Ascending aorta (tissue), 2 donors: ENCODE results near the gene SMKR1. TPM values are rescaled to one million over a fixed set of nuclear protein-coding genes. Genes with fewer than 3 reads are reported as not detected.
"Not testable (repeated sequence)": the region's sequence is repeated elsewhere in the genome, so short reads cannot be mapped to it uniquely, and the experiment has no call there.

Experiments used
- DNase-seq, 2 donors: peaks; one replicate each; pipeline ENCODE4 v3.0.0-alpha.2; 2019; ENCODE audit warnings: low spot score in 2 of 2
- H3K27ac ChIP-seq, 2 donors: fragments of 200-600 bp; sonication (generic); one replicate each; pipeline ENCODE4 v1.5.1; 2016 to 2017; ENCODE audit warnings: mild to moderate bottlenecking in 1 of 2
- H3K27me3 ChIP-seq: fragments of 200-600 bp; sonication (generic); one replicate; pipeline ENCODE4 v1.5.1; 2017
- H3K36me3 ChIP-seq, 2 donors: fragments of 200-600 bp; sonication (generic); one replicate each; pipeline ENCODE4 v1.5.1; 2016
- H3K4me1 ChIP-seq, 2 donors: fragments of 200-600 bp; sonication (generic); one replicate each; pipeline ENCODE4 v1.5.1; 2016 to 2017; ENCODE audit warnings: mild to moderate bottlenecking in 1 of 2
- H3K4me3 ChIP-seq, 2 donors: fragments of 200-600 bp; sonication (generic); one replicate each; pipeline ENCODE4 v1.5.1; 2016 to 2017; ENCODE audit warnings: mild to moderate bottlenecking in 1 of 2
- H3K9me3 ChIP-seq, 2 donors: fragments of 200-600 bp; sonication (generic); one replicate each; pipeline ENCODE4 v1.5.1; 2016
- CTCF ChIP-seq, 3 experiments: fragments of 200-600 bp in 2 of 3; fragments of 450-650 bp in 1 of 3; sonication (generic) in 2 of 3; IDR thresholded peaks; one replicate each; pipeline ENCODE4 v1.5.1; 2016 to 2019; ENCODE audit warnings: antibody characterized with exemption in 3 of 3, mild to moderate bottlenecking in 1 of 3, moderate library complexity in 1 of 3
- intact Hi-C: fragments of 100-400 bp; cut with DNase I; formaldehyde crosslinking; loops from one replicate; pipeline ENCODE4 v1.15.1; 2023
- total RNA-seq: library from RNA; depleted of rRNA; stranded (reverse); fragments of >200 nt; gene quantifications from one replicate; pipeline ENCODE4 v1.1.0, GENCODE V29; 2016

Gene SMKR1
- total RNA-seq, 1 donor from 2014 or later: not detected

DNA sequence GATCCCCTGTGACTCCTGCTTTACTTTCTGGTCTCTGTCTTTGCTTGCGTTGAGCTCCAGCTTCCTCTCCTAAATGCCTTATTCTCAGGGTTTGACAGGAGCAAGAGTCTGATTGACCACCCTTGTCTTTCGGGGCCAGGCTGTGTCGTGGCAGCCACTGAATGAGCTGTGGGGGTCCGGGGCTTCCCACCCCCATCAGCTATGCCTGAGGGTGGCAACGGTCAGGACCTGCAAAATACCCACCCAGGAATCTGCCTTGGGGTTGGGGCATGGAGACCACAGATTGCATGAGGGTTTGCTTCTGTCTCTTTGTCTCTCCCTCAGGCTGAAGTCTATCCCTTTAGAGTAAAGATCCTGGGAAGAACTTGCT lies 20.6 kb downstream of the SMKR1 start:
- H3K9me3 ChIP-seq: no peaks in the 10 kb centered on the region
- H3K27ac ChIP-seq: no peak overlapping the region
- no peak for TF ChIP-seq CTCF (IDR thresholded peaks at IDR 0.05)
- H3K27me3 ChIP-seq: no peaks in the 10 kb centered on the region
- no peak overlapping the region for H3K4me3 ChIP-seq
- DNase-seq: no peak
- H3K36me3 ChIP-seq: no peaks in the 10 kb centered on the region
- intact Hi-C loops: no loop called here
- H3K4me1 ChIP-seq: no peaks in the 10 kb centered on the region

DNA sequence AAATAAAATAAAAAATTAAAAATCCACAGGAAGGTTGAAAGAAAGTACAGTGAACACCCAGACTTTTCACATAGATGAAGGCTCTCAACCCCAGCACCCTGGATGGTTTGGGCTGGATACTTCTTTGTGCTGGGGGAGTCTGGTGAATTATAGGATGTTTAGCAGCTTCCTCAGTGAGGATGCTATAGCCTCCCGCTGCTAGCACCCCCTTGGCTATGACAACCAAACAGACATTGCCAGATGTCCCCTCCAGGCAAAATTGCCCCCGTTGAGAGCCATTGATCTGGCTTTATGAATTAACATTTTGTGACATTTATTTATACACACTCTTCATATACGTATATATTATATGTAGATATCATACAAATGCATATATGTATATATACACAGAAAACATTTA lies 21.6 kb downstream of the SMKR1 start:
- no peaks in the 10 kb centered on the region for H3K4me1 ChIP-seq
- H3K36me3 ChIP-seq: no peaks in the 10 kb centered on the region
- H3K27ac ChIP-seq: no peak overlapping the region
- no peak overlapping the region for H3K4me3 ChIP-seq
- H3K9me3 ChIP-seq: no peaks in the 10 kb centered on the region
- DNase-seq: no peak
- H3K27me3 ChIP-seq: no peaks in the 10 kb centered on the region
- intact Hi-C loops: no loop called here
- TF ChIP-seq CTCF (IDR thresholded peaks at IDR 0.05): no peak

DNA sequence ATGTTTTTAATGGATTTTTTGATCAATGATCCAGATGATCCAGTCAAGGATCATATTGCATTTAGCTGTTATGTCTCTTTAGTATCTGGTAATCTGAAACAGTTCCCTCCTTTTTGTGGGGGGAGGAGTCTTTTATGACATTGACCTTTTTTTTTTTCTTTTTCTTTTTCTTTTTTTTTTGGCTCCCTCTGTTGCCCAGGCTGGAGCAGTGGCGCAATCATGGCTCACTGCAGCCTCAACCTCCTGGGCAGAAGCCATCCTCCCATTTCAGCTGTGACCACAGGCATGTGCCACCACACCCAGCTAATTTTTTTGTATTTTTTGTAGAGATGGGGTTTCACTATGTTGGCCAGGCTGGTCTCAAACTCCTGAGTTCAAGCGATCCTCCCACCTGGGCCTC lies 22.1 kb downstream of the SMKR1 start:
- H3K4me3 ChIP-seq, H3K27me3 ChIP-seq, H3K36me3 ChIP-seq, DNase-seq, H3K27ac ChIP-seq, intact Hi-C loops, H3K9me3 ChIP-seq, H3K4me1 ChIP-seq: not testable (repeated sequence)

DNA sequence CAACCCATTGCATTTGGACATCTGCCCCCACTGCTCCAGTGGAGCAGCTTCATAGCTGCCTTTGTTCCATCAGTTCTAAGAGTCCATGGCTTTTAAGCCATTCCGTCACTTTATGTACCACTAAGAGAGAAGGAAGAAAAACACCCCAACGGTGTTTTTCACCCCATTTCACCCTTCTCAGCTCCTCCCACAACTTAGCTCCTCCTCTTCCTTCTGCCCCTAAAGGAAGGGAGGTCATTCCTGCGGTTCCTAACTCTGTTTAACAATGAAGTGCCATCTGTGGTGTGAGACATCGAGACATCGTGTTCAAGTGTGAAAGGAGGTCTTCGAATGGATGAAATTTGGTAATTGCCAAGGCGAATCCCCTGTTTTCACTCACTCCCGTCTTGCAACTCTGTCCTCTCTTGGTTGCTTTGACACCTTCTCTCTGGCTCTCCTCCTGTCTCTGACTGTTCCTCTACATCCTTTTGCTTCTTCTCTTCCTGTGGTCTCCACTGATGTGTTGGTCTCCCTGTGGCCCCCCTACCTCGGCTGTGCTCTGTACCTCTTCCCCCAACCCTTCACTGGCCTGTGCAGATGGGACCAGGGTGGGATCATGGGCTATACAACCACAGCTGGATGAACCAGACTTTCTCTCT lies 23.0 kb downstream of the SMKR1 start:
- DNase-seq: no peak
- Histone ChIP-seq H3K4me3 (no peak overlapping the region), H3K9me3 (no peaks in the 10 kb centered on the region), H3K36me3 (no peaks in the 10 kb centered on the region), H3K27ac (no peak overlapping the region), H3K27me3 (no peaks in the 10 kb centered on the region), H3K4me1 (no peaks in the 10 kb centered on the region)
- TF ChIP-seq CTCF (IDR thresholded peaks at IDR 0.05): no peak
- intact Hi-C loops: no loop called here

DNA sequence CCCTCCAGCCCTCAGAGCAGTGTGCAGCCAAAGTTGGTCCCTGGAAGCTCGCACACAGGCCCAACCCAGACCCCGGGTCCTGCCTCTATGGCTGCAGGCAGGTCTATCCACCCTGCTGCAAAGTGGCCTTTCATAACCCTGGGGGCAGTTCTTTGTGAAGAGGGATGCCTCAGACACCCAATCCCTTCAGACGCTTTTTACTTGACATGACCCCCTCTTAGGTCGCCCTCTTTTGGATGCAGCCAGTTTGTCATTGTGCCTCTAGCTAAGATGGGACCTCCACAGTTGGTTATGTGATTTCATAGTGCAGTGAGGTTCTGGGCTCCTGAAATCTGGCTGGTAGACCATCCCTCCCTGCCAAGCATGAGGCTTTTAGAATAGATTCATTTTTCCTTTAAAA lies 27.3 kb downstream of the SMKR1 start:
- Histone ChIP-seq H3K27me3 (no peaks in the 10 kb centered on the region), H3K36me3 (no peaks in the 10 kb centered on the region), H3K9me3 (no peaks in the 10 kb centered on the region), H3K27ac (no peak overlapping the region), H3K4me3 (no peak overlapping the region), H3K4me1 (no peaks in the 10 kb centered on the region)
- intact Hi-C loops: no loop called here
- no peak for TF ChIP-seq CTCF (IDR thresholded peaks at IDR 0.05)
- no peak for DNase-seq

DNA sequence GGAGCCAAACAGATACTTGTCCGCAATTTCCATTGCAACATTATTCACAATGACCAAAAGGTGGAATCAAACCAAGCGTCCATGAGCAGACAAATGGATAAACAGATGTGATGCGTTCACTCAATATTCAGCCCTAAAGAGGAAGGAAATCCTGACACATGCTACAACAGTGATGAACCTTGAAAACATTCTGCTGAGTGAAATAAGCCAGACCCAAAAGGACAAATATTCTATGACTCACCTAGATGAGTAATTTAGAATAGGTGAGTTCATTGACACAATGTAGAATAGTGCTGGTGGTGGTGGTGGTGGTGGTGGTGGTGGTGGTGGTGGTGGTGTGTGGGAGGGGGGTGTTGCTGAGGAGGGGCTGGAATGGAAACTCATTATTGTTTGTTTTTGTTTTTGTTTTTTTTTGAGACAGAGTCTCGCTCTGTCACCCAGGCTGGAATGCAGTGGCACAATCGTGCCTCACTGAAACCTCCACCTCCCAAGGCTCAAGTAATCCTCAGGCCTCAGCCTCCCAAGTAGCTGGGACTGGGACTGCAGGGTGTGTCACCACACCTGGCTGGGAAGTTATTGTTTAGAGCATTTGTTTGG lies 28.6 kb downstream of the SMKR1 start:
- Histone ChIP-seq H3K4me1 (no peaks in the 10 kb centered on the region), H3K4me3 (no peak overlapping the region), H3K36me3 (no peaks in the 10 kb centered on the region), H3K9me3 (no peaks in the 10 kb centered on the region), H3K27me3 (no peaks in the 10 kb centered on the region), H3K27ac (no peak overlapping the region)
- no peak for DNase-seq
- no peak for TF ChIP-seq CTCF (IDR thresholded peaks at IDR 0.05)
- intact Hi-C loops: no loop called here
